ENCODE measurements around the gene WFIKKN2.

WFIKKN2 gene

GRCh38 chr17:50794361-50794760 lies 41.0 kb upstream of the WFIKKN2 start:
- TF ChIP-seq CTCF (IDR thresholded peaks at IDR 0.05; ENCODE audit: extremely low read depth, missing control alignments) = no peak
- no peak for DNase-seq (ENCODE audit: low spot score)

DNA sequence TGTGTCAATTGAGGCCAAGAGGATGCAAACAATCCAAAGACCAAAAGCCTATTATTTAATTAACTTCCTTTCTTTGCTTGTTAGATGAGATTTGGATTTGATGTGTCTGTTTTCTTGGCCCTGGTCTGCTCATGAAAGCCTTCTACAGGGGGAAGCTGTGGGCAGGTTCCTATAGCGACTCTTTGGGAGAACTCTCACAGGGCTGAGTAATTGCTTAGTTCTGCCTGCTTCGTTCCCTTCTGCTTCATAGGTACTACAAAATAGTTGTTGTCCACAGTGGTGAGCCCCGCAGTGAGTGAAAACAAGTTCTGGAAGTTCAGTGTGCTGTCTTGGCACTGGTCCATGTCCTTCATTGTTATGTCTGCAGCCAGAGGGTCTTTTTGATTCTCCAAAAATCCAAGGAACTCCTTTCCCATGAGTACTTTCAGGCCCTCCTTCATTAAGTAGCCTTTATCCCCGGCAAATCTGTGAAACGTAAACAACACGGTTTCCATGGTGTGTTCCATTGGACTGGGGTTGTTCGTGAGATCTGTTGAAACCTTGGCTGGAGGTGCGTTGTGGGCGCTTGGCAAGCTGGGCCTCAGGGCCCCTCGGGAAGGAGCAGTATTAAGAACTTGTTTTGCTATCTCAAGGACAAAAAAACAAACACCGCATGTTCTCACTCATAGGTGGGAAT lies 38.1 kb upstream of the WFIKKN2 start:
- TF ChIP-seq CTCF (IDR thresholded peaks at IDR 0.05; ENCODE audit: extremely low read depth, missing control alignments) = no peak
- no peak for DNase-seq (ENCODE audit: low spot score)

DNA sequence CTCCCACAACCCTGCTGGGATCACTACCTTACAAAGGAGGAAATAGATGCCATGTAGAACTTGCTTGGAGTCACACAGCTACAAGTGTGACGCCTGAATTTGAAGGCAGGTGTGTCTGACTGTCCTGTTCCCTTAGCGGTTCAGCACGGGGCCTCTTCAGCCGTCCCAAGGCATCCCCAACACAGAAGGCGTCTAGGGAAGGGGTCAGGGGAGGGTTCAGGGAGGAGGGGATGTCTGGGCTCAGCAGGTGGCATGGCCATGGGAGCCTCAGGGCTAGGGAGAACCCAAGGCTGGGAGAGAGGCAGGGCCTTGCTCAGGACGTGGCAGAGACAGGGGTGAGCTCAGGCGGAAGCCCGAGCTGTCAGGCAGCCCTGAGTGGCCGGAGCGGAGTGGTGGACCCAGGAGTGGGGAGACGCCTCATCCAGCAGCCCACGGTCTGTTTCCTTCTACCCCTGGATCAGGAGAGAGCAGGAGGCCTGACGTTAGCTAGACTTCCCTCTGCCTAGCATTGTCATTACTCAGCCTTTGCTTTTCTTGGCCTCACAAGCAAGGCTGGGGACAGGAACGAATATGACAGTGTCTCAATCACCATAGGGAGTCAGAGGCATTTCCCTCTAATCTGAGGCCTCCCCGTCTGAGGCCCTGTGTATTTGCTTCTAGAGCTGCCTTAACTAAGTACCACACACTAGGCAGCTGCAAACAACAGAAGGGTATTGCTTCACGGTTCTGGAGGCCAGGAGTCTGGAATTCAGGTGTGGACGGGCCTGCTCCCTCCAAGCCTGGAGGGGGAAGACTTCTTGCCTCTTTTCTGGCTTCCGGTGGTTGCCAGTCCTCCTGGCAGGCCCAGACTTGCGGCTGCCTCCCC lies 36.7 kb upstream of the WFIKKN2 start:
- TF ChIP-seq CTCF (IDR thresholded peaks at IDR 0.05; ENCODE audit: extremely low read depth, missing control alignments) = no peak
- no peak for DNase-seq (ENCODE audit: low spot score)

DNA sequence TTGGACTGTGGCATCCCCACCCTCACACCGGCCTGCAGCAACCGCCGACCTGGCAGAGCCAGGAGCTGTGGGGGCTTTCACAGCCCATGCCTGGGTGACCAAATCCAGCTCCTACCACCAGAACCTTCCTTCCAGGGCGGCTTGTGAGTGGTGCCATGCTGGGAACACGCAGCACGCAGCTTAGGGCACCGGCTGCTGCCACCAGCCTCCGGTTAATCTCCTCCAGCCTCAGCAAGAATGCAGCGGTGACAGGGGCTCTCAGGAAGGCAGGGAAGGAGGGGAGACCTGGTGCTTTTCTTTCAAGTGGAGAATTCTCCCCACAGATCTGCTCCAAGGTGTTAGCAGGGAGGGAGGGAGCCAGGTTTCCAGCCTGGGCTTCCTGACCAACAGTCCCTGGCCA lies 35.8 kb upstream of the WFIKKN2 start:
- TF ChIP-seq CTCF (IDR thresholded peaks at IDR 0.05; ENCODE audit: extremely low read depth, missing control alignments) = no peak
- DNase-seq (ENCODE audit: low spot score) = no peak

GRCh38 chr17:50800196-50800700 lies 35.1 kb upstream of the WFIKKN2 start:
- DNase-seq (ENCODE audit: low spot score) = no peak

GRCh38 chr17:50802609-50803571 lies 32.5 kb upstream of the WFIKKN2 start:
- no peak for DNase-seq (ENCODE audit: low spot score)
- no peak for TF ChIP-seq CTCF (IDR thresholded peaks at IDR 0.05; ENCODE audit: extremely low read depth, missing control alignments)

More at GRCh38 chr17:50800196-50800700, 35.1 kb upstream of the WFIKKN2 start:
- TF ChIP-seq CTCF (IDR thresholded peaks at IDR 0.05; ENCODE audit: extremely low read depth, missing control alignments) = no peak

Measured in GM20000 (cell line).